Epidermal melanocyte (primary cell): ENCODE data around the gene KLHL29.

Experiments used
- DNase-seq: peaks from one replicate; pipeline ENCODE4 v3.0.0; 2011; ENCODE audit warnings: low spot score; ENCODE audit not compliant: insufficient read length

The KLHL29 gene

GRCh38 chr2:23690421-23691105 is 305.6 kb downstream of the KLHL29 start:
- DNase-seq, result no peak

GRCh38 chr2:23691106-23691470 is 306.1 kb downstream of the KLHL29 start:
- DNase-seq, result no peak

- DNase-seq, result no peak
Measured at GRCh38 chr2:23691565-23691964, 306.6 kb downstream of the KLHL29 start.

- DNase-seq, result no peak
Measured at GRCh38 chr2:23692263-23692662, 307.3 kb downstream of the KLHL29 start.

- DNase-seq, result no peak
Measured at GRCh38 chr2:23692851-23693605, 308.0 kb downstream of the KLHL29 start.

GRCh38 chr2:23693606-23693951 is 308.6 kb downstream of the KLHL29 start:
- no peak for DNase-seq

GRCh38 chr2:23694058-23695045 is 309.4 kb downstream of the KLHL29 start:
- no peak for DNase-seq

- DNase-seq, result no peak
Measured at GRCh38 chr2:23695214-23695889, 310.4 kb downstream of the KLHL29 start.

- no peak for DNase-seq
Measured at GRCh38 chr2:23695890-23696751, 311.1 kb downstream of the KLHL29 start.

- no peak for DNase-seq
Measured at GRCh38 chr2:23696752-23697045, 311.7 kb downstream of the KLHL29 start.

GRCh38 chr2:23697256-23698075 is 312.5 kb downstream of the KLHL29 start:
- no peak for DNase-seq

- DNase-seq, result no peak
Measured at GRCh38 chr2:23698116-23698693, 313.2 kb downstream of the KLHL29 start.

- no peak for DNase-seq
Measured at GRCh38 chr2:23698721-23699579, 314.0 kb downstream of the KLHL29 start.

- DNase-seq, result no peak
Measured at GRCh38 chr2:23699580-23699925, 314.6 kb downstream of the KLHL29 start.

- no peak for DNase-seq
Measured at GRCh38 chr2:23700627-23701026, 315.6 kb downstream of the KLHL29 start.

GRCh38 chr2:23703037-23703582 is 318.1 kb downstream of the KLHL29 start:
- DNase-seq, result no peak

GRCh38 chr2:23703583-23704385 is 318.8 kb downstream of the KLHL29 start:
- DNase-seq, result no peak
